Measurements from ENCODE around the gene JDP2.

JDP2 gene

DNA sequence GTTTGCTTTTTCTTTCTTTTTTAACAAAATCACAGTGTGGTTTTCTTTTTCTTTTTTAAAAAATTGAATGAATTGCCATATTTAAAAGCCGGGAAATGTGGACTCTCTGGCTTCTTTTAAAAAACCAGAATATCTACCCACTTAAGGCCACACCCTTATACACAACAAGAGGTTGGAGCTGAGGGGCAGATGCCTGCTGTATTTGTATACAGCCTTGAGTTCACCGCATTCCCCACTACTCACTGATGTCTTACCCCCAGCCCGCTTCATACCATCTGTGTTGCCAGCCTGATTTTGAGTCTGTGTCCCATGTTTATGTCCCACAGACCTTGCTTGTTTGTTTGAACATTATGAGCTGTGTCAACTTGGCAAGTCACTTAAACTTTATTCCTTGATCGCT lies 14.3 kb downstream of the JDP2 start:
- H3K27me3 ChIP-seq (ENCODE audit: insufficient read depth, low read length) = no peaks in the 10 kb centered on the region
- no peaks in the 10 kb centered on the region for H4K20me1 ChIP-seq (ENCODE audit: insufficient read depth, low read length)
- peak overlapping the region; percentile 94 for H3K27ac ChIP-seq (ENCODE audit: low read depth, low read length, poor library complexity, severe bottlenecking)
- no peaks in the 10 kb centered on the region for H3K9me3 ChIP-seq (ENCODE audit: low read length)
- H3K4me2 ChIP-seq (ENCODE audit: low read length) = peak overlapping the region; percentile 75
- peak overlapping the region; percentile 77; the same call in 1 of the 2 replicates for H3K9ac ChIP-seq (ENCODE audit: low read length)
- peaks cover 24% of the 10 kb centered on the region for H3K79me2 ChIP-seq (ENCODE audit: insufficient read depth, low read length)
- no peaks in the 10 kb centered on the region for H3K9me2 ChIP-seq (ENCODE audit: low read depth, low read length)
- no peak overlapping the region for H3K4me3 ChIP-seq (ENCODE audit: low read depth, low read length, poor library complexity, severe bottlenecking)
- TF ChIP-seq EZH2 (IDR thresholded peaks at IDR 0.05; ENCODE audit: borderline replicate concordance, low read length) = no peak
- TF ChIP-seq, protein P1, sequence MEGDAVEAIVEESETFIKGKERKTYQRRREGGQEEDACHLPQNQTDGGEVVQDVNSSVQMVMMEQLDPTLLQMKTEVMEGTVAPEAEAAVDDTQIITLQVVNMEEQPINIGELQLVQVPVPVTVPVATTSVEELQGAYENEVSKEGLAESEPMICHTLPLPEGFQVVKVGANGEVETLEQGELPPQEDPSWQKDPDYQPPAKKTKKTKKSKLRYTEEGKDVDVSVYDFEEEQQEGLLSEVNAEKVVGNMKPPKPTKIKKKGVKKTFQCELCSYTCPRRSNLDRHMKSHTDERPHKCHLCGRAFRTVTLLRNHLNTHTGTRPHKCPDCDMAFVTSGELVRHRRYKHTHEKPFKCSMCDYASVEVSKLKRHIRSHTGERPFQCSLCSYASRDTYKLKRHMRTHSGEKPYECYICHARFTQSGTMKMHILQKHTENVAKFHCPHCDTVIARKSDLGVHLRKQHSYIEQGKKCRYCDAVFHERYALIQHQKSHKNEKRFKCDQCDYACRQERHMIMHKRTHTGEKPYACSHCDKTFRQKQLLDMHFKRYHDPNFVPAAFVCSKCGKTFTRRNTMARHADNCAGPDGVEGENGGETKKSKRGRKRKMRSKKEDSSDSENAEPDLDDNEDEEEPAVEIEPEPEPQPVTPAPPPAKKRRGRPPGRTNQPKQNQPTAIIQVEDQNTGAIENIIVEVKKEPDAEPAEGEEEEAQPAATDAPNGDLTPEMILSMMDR (IDR thresholded peaks at IDR 0.05; ENCODE audit: low read length) = no peak
- peaks cover 93% of the 10 kb centered on the region for H3K36me3 ChIP-seq (ENCODE audit: insufficient read depth, low read length)
- no peak overlapping the region for H2AFZ ChIP-seq (ENCODE audit: low read length)
- no peaks in the 10 kb centered on the region for H3F3A ChIP-seq (ENCODE audit: insufficient read depth, low read length)
- H3K4me1 ChIP-seq (ENCODE audit: insufficient read depth, low read length, severe bottlenecking) = peaks cover 92% of the 10 kb centered on the region

DNA sequence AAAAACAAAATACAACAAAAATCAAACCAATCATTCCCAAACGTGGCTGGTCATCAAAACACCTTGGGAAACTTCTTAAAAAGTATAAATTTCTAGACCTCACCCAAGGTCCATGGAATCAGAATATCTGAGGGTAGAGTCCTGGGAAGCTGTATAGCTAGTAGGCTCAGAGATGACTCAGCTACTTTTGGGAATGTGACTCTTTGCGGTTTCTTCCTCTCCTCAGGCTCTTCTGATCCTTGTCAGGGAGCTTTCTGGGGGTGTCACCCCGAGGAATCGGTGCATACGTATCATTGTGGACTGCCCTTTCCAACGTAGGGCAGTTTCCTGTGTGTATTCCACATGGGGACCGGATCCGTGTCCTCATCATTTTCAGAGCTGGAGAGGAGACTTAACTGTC lies 14.8 kb downstream of the JDP2 start:
- Histone ChIP-seq H3K9ac (ENCODE audit: low read length) (no peak overlapping the region), H3K4me3 (ENCODE audit: low read depth, low read length, poor library complexity, severe bottlenecking) (no peak overlapping the region), H3K9me3 (ENCODE audit: low read length) (no peaks in the 10 kb centered on the region), H3K27ac (ENCODE audit: low read depth, low read length, poor library complexity, severe bottlenecking) (peak overlapping the region; percentile 94), H3F3A (ENCODE audit: insufficient read depth, low read length) (no peaks in the 10 kb centered on the region), H4K20me1 (ENCODE audit: insufficient read depth, low read length) (no peaks in the 10 kb centered on the region), H3K79me2 (ENCODE audit: insufficient read depth, low read length) (peaks cover 24% of the 10 kb centered on the region), H3K4me1 (ENCODE audit: insufficient read depth, low read length, severe bottlenecking) (peaks cover 89% of the 10 kb centered on the region), H3K36me3 (ENCODE audit: insufficient read depth, low read length) (peaks cover 91% of the 10 kb centered on the region), H3K4me2 (ENCODE audit: low read length) (peak overlapping the region; percentile 75; the same call in 1 of the 2 replicates), H2AFZ (ENCODE audit: low read length) (no peak overlapping the region), H3K27me3 (ENCODE audit: insufficient read depth, low read length) (no peaks in the 10 kb centered on the region), H3K9me2 (ENCODE audit: low read depth, low read length) (no peaks in the 10 kb centered on the region)
- no peak for TF ChIP-seq EZH2 (IDR thresholded peaks at IDR 0.05; ENCODE audit: borderline replicate concordance, low read length)
- TF ChIP-seq, protein P1 (IDR thresholded peaks at IDR 0.05; ENCODE audit: low read length) = no peak

DNA sequence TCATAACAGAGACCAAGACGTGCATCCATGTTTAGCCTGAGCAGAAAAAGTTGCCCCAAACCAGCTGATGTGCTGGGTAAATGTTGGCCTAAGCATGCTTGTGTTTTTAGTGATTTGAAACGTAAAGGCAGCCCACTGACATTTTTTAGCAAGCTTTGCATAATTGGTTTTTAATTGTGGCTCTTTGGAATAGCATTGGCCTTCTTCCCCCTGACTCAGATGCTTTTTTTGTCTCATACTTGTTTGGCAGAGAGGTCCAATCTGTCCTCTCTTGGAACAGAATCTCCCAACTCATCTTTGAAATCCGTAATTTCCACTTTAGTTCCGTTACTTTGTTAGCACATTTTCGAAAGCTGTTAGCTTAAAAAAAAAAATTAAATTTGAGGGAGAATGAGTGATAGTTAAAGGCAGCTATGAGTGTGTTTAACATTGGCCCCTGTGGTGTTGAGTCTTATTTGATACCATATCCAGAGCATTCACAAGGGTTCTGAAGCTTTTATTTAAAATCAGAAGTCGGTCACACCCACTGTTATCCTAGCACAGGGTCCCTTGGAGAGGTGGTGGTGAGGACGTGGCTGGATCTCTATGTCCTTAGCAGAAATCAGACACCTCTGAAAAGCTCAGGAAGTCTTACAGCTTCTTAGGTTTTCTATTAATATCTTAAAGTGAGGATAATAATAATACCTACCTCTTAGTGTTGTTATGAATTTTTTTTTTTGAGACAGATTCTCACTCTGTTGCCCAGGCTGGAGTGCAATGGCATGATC lies 15.6 kb downstream of the JDP2 start:
- TF ChIP-seq, protein P1 (IDR thresholded peaks at IDR 0.05; ENCODE audit: low read length) = no peak
- no peak for TF ChIP-seq EZH2 (IDR thresholded peaks at IDR 0.05; ENCODE audit: borderline replicate concordance, low read length)
- Histone ChIP-seq H2AFZ (ENCODE audit: low read length) (no peak overlapping the region), H3K4me2 (ENCODE audit: low read length) (no peak overlapping the region), H3K9me2 (ENCODE audit: low read depth, low read length) (no peaks in the 10 kb centered on the region), H3K79me2 (ENCODE audit: insufficient read depth, low read length) (peaks cover 24% of the 10 kb centered on the region), H3K9ac (ENCODE audit: low read length) (no peak overlapping the region), H3K4me3 (ENCODE audit: low read depth, low read length, poor library complexity, severe bottlenecking) (no peak overlapping the region), H3K27ac (ENCODE audit: low read depth, low read length, poor library complexity, severe bottlenecking) (peak overlapping the region; percentile 94), H3K27me3 (ENCODE audit: insufficient read depth, low read length) (no peaks in the 10 kb centered on the region), H3K4me1 (ENCODE audit: insufficient read depth, low read length, severe bottlenecking) (peaks cover 84% of the 10 kb centered on the region), H3K36me3 (ENCODE audit: insufficient read depth, low read length) (peaks cover 91% of the 10 kb centered on the region), H3F3A (ENCODE audit: insufficient read depth, low read length) (no peaks in the 10 kb centered on the region), H4K20me1 (ENCODE audit: insufficient read depth, low read length) (no peaks in the 10 kb centered on the region), H3K9me3 (ENCODE audit: low read length) (no peaks in the 10 kb centered on the region)

Data from OCI-LY1 (cell line).